ENCODE results near the gene EHD4.

The EHD4 gene

GRCh38 chr15:42002333-42002732, 30.0 kb upstream of the EHD4 start:
- DNase-seq, result no peak
- TF ChIP-seq GATA1 (IDR thresholded peaks at IDR 0.05; ENCODE audit: low read depth, low read length) (no peak), POLR2A (IDR thresholded peaks at IDR 0.05; ENCODE audit: low read length) (no peak)

GRCh38 chr15:42001236-42001635, 28.9 kb upstream of the EHD4 start:
- DNase-seq, result no peak

GRCh38 chr15:41999290-42000285, 27.2 kb upstream of the EHD4 start:
- TF ChIP-seq POLR2A (IDR thresholded peaks at IDR 0.05; ENCODE audit: low read length) (no peak), GATA1 (IDR thresholded peaks at IDR 0.05; ENCODE audit: low read depth, low read length) (no peak)
- DNase-seq, result no peak

More at GRCh38 chr15:42001236-42001635, 28.9 kb upstream of the EHD4 start:
- no peak for TF ChIP-seq POLR2A (IDR thresholded peaks at IDR 0.05; ENCODE audit: low read length)
- no peak for TF ChIP-seq GATA1 (IDR thresholded peaks at IDR 0.05; ENCODE audit: low read depth, low read length)

GRCh38 chr15:41997845-41998244, 25.5 kb upstream of the EHD4 start:
- TF ChIP-seq GATA1 (IDR thresholded peaks at IDR 0.05; ENCODE audit: low read depth, low read length) (no peak), POLR2A (IDR thresholded peaks at IDR 0.05; ENCODE audit: low read length) (no peak)
- DNase-seq, result no peak

GRCh38 chr15:41996921-41997592, 24.7 kb upstream of the EHD4 start:
- TF ChIP-seq GATA1 (IDR thresholded peaks at IDR 0.05; ENCODE audit: low read depth, low read length) (no peak), POLR2A (IDR thresholded peaks at IDR 0.05; ENCODE audit: low read length) (no peak)

GRCh38 chr15:41996376-41996775, 24.0 kb upstream of the EHD4 start:
- TF ChIP-seq GATA1 (IDR thresholded peaks at IDR 0.05; ENCODE audit: low read depth, low read length) (no peak), POLR2A (IDR thresholded peaks at IDR 0.05; ENCODE audit: low read length) (no peak)
- no peak for DNase-seq

More at GRCh38 chr15:41996921-41997592, 24.7 kb upstream of the EHD4 start:
- DNase-seq, result no peak

- no peak for DNase-seq
- no peak for TF ChIP-seq GATA1 (IDR thresholded peaks at IDR 0.05; ENCODE audit: low read depth, low read length)
- no peak for TF ChIP-seq POLR2A (IDR thresholded peaks at IDR 0.05; ENCODE audit: low read length)
Observed at GRCh38 chr15:41995476-41995855, 23.1 kb upstream of the EHD4 start.

- no peak for DNase-seq
- TF ChIP-seq POLR2A (IDR thresholded peaks at IDR 0.05; ENCODE audit: low read length) (no peak), GATA1 (IDR thresholded peaks at IDR 0.05; ENCODE audit: low read depth, low read length) (no peak)
Observed at GRCh38 chr15:41994772-41995475, 22.6 kb upstream of the EHD4 start.

GRCh38 chr15:41994171-41994650, 21.9 kb upstream of the EHD4 start:
- no peak for DNase-seq

GRCh38 chr15:41993472-41994170, 21.3 kb upstream of the EHD4 start:
- TF ChIP-seq POLR2A (IDR thresholded peaks at IDR 0.05; ENCODE audit: low read length), result no peak
- TF ChIP-seq GATA1 (IDR thresholded peaks at IDR 0.05; ENCODE audit: low read depth, low read length), result no peak
- DNase-seq, result no peak

More at GRCh38 chr15:41994171-41994650, 21.9 kb upstream of the EHD4 start:
- TF ChIP-seq GATA1 (IDR thresholded peaks at IDR 0.05; ENCODE audit: low read depth, low read length) (no peak), POLR2A (IDR thresholded peaks at IDR 0.05; ENCODE audit: low read length) (no peak)

GRCh38 chr15:41992803-41993190, 20.4 kb upstream of the EHD4 start:
- no peak for TF ChIP-seq GATA1 (IDR thresholded peaks at IDR 0.05; ENCODE audit: low read depth, low read length)
- no peak for TF ChIP-seq POLR2A (IDR thresholded peaks at IDR 0.05; ENCODE audit: low read length)
- DNase-seq, result no peak

GRCh38 chr15:41992151-41992802, 19.9 kb upstream of the EHD4 start:
- no peak for TF ChIP-seq POLR2A (IDR thresholded peaks at IDR 0.05; ENCODE audit: low read length)
- no peak for TF ChIP-seq GATA1 (IDR thresholded peaks at IDR 0.05; ENCODE audit: low read depth, low read length)

GRCh38 chr15:41990691-41991090, 18.3 kb upstream of the EHD4 start:
- TF ChIP-seq GATA1 (IDR thresholded peaks at IDR 0.05; ENCODE audit: low read depth, low read length), result no peak
- TF ChIP-seq POLR2A (IDR thresholded peaks at IDR 0.05; ENCODE audit: low read length), result no peak
- DNase-seq, result no peak

More at GRCh38 chr15:41992151-41992802, 19.9 kb upstream of the EHD4 start:
- no peak for DNase-seq

Measured in erythroblast (primary cell).